ENCODE results near the gene P4HA2.

The P4HA2 gene

DNA sequence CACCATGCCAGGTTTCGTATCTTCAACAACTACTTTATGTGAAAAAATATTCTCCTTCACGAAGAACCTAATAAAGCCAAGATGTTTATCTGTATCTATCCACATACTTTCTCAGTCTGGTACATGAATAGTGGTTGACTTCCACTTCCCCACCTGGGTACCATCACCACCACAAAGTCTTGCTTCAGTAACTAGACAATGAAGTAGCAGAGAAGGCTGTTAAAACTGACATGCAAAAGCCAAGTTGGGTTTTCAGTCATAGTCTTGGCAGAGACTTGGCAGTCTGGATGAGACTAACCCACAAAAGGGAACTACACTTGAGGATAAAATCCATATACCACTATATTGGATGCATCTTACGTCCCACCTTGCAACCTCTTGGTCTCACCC lies 5.0 kb downstream of the P4HA2 start:
- no peak for DNase-seq

DNA sequence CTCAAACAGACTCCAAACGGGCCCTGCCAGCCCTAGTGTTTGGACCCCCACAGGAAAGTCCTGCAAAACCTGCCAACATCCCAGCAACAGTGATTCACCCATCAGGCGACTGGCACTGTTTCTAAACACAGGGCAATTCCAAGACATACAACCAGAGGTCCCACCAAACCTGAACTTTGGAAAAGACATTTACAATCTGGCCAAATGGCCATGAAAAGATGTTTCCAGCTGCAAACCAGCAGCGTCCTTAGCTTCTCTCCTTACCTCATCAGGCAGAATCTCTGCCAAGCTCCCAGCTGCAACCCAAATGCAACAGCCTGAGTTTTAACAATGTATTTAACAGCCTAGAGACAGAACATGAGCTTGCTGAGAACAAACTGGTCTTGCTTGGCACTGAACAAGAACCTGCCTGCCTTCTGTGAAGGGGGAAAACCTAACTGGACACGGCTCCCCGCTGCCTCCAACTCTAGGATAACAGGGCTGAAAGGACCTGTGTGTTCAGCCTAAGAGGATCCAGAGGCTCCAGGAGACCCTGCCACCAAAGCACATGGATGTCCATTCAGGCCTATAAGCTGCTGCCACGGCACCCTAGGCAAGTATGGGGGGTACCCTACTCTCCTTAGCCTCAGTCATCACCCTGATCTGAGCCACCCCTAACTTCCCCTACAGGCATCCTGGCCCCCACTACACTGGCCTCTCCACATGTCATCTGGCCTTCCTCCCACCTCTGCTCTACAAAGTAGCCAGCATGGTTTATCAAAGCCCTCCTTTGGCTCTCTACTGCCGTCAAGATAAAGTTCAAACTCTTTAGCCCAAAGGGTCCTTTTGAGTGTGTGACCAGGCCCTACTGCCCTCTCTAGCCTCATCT lies 5.6 kb downstream of the P4HA2 start:
- no peak for DNase-seq

DNA sequence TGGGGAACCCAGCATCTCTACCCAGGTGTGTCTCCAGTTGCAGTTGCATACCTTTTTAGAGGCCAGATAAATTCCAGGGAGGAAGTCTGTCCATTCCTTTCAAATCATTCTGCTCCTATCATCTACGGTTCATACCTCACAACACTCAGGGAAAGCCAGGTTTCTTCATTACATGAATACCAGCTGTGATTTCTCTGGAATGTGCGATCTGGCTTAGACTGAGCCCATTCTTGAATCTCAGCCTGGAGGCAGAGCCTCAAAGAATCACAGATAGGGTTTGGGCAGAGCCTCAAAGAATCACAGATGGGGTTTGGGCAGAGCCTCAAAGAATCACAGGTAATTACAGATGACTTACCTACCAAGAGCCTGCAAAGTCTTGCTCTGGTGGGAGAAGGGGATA lies 7.2 kb downstream of the P4HA2 start:
- DNase-seq: no peak

DNA sequence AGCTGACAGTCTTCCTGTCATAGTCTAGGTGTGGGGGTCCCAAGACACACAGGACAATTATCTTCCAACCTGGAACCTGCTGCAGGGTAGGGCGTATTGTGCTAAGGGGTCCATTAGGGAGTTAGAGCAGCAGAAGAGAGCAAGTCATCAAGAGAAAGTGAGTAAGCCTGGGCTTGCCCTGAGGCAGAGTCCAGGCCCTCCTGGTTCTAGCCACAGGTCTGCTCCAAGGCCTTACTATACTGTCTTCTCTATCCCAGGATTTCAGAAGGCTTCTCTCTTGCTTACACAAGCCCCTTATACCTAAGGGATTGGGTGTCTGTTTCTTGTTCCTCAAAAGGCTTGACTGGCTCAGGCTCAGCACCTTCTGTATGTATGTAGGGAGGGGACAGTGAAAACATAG lies 7.7 kb downstream of the P4HA2 start:
- DNase-seq: no peak

DNA sequence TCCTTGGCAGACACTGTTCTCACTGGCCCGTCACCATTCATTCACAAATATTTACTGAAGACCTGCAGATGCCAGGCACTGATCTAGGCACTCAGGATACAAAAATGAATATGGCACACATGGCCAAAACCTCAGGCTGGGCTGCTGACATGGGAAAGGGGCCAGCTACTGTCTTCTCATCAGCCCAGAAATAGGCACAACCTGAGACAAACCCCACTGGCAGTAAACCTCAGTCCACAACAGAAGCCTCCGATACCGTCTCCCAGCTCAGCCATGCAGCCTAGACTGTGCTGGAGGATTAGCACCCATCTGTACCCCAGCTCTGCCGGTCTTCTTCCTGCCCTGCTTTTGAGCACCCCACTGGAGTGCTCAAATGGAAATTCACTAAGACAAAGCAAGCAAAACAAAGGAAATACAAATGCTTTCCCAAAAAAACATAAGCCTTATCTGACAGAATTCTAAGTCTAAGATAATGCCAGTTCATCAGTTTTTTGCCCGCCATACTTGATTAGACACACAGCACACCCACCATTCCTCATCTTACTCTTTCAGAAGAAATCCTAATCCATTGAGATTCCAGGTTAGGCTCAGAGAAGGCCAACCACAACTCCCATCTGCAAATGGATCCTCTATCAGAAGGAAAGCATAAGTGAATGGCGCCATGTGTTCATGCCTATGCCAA lies 8.2 kb downstream of the P4HA2 start:
- DNase-seq: no peak

DNA sequence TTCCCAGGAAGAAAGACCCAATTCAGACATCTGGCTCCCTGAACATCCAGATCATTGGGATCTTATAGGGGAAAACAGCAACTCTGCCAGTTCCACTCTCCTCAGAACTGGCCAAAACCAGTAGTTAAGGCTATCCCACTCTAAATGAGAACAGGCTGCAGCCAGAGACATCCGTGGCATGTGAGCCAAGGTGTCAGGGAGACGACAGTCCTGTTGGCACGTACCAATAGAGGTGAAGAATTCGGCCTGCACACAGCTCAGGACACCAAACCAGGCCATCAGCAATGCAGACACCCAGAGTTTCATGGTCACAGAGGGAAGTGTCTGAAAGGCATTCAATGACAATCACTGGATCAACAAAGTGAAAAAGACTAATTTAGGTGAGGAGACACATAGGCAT lies 9.3 kb downstream of the P4HA2 start:
- no peak for DNase-seq

DNA sequence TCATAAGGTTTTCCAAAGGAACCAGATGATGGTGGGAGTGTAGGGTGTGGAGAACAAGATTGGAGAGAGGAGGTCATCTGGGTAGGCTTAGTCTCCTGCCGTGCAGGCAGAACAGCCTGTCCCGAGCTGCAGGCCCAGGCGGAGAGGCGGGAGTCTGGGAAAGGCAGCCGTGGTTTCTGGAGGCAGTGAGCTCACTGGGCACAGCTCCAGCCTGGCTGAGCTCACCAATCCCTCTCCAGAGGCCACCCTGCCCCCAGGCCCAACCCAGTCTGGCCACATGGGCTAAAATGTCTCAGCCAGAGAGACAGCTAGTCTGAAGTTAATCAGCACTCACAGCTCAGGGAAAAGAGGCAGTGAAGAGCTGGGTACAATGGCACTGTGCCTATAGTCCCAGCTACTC lies 12.3 kb downstream of the P4HA2 start:
- DNase-seq: no peak

DNA sequence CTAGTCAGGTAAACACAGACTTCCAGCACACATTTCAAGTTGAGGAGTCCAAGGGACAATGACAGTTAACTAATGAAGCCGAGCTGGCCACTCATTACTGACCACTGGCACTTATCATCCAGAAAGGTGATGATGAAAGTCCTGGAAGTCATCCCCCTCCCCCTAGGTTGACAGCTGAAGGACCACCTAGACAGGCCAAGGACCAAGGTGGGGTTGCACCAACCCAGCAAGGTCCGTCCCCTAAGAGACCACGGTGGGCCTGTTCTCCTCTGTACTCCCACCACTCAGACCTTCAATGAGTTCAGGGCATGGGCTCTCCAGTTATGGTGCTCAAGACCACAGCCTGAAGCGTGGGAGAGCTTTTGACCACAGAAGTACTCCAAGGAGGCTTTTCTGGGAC lies 13.2 kb downstream of the P4HA2 start:
- DNase-seq: no peak

DNA sequence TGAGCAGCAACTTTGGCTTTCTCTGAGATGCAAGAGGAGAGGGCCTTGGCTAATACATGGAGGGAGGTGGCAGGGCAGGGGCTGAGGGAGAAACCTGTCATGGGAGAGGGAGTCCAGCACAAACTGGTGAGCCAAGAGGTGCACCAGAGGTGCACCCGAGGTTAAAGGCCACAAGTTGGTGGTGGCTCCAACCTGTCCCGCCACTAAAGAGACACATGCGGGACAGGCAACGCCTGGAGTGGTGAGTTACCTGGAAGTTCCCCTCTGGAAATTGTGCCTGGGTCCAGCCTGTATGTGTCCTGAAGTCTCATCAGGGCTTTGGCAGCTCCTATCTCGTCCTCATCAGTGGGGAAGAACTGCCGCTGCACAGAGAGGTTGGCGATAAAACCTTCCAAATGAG lies 14.0 kb downstream of the P4HA2 start:
- DNase-seq: no peak

DNA sequence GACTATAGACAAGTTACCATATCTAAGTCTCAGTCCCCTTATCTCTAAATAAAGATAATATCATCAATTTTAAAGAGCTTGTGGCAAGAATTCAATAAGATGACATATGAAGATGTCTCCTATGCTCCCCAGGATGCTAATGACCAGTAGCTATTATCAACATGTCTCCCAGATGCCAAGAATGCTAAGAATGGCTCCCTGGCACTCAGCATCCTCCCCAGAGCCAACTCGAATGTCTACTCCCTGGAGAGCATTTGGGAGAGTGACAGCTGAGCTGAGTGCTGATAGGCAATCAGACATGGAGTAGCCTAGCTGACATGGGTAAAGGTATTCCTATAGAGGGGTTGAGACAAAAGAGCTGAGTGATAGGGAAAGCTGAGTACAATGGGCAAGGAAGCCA lies 15.9 kb downstream of the P4HA2 start:
- no peak for DNase-seq

DNA sequence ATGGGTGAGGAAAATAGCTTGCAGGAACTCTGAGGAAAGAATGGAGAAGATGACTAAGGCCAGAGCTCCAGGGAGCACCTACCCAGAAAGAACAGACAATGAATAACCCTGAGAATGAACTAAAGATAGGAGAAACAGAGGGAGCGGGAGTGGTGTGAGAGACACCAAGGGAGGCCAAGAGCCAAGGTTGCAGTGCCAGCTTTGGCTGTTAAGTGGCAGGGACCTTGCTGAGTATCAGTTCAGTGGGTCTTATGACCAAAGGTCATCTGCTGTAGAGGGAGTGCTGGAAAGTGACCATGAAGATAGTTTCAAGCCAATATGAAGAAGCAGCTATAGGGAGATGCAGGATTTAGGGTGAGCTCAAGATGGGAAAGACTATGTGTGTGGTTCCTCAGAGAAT lies 16.7 kb downstream of the P4HA2 start:
- no peak for DNase-seq

DNA sequence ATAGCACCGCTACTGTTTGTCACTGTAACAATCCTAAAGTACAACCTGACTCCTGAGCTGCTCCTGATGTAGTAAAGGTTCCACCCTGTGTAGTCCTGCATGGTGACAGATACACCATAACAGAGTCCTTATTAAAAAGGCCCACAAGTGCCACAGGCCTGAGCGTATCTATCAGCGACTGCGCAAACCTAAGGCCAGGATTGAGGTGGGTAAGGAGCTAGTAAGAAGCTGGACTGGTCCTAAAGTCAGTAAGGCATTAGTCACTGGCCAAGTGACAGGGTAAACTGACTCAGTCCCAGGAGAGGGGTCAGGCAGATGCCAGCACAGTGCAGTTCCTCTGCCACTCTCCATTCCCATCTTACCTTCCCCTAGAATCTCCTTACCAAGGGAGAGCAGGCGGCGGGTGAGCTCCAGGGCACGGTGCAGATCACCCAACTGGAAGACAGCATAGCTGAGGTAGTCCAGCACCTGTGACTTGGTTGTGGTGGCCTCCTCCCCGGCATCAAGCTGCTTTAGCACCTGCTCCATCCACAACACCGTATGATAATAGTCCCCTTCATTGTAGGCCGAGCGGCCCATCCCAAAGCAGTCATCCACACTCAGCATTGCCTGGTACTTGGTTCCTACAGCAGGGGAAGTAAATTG lies 17.6 kb downstream of the P4HA2 start:
- DNase-seq: no peak

DNA sequence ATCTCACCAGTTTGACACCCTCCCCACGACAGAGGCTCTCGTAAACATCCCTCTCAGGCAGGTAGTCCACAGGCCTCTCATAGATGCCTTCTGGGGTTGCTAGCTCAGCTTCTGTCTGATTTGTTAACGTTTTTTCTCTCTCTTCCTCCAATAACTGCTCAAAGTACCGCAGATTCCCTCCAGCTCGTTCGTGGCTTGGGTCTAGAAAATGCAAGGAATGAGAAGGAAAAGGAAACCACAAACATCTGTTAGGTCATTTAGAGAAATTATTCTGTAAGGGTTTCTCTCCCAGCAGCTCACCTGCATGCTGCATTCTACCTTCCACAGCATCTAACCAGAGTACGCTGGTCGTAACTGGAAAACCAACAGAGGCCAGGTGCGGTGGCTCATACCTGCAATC lies 18.5 kb downstream of the P4HA2 start:
- no peak for DNase-seq

DNA sequence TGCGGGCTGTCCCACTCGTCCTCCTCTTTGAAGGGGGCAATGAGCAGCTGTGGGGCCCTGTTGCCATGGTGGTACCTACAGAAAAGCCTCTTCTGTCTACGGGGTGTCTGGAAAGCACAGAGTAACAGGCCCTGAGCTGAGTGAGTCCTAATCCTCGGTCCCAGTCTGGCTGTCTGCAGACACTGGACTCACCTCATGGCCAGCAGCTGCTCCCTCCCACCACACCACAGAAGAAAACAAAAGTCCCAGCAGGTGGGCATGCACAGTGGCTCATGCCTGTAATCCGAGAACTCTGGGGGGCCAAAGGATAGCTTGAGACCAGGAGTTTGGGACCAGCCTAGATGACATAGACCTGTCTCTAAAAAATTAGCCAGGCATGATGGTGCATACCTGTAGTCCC lies 19.9 kb downstream of the P4HA2 start:
- DNase-seq: no peak

DNA sequence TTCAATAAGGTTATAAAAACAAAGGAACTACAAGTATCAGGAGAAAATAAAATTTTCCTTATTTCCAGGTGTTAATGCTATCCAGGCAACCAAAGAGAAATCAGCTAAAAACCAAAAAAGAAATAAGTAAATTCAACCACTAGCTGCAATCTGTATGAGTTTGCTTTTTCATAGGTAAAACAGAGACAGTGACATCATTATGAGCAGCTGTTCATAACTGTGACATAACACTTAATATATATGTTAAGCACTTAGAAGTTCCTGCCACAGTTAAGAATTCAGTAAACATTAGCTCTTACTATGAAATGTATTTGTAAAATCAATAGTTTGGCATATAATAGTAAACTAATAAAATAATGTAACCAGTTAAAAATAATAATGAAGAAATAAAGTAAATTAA lies 20.9 kb downstream of the P4HA2 start:
- no peak for DNase-seq

DNA sequence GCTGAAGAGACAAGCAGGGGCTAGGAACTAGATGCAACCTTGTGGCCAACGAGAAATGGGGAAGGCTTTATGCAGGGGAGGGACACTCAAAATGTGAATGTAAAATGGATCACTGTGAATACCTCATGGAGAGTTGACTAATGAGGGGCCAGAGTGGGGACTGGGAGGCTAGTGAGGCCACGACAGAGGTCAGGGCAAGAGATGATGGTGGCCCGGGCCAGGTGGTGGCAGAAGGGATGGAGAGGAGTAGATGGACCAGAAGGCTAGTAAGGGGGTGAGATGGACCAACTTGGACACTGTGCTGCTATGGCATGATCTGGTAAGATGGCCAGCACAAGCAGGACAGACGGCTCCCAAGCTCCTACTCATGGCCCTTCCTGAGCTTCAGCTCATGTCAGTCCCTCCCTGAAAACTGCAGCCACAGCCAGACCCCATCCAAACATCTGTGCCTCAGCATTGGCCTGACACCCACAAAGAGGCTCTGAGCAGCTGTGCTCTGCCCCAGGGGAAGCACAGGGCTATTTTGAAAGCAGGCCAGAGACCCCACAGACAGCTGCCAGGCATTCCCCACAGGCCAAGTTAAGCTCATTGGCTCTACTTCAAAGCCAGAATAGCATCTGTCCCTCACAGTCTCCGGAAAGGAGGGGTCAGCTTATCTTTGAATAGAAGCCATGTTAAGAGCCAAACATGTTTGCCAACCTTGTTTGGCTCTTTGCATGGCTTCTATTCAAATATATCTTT lies 22.1 kb downstream of the P4HA2 start:
- no peak for DNase-seq

DNA sequence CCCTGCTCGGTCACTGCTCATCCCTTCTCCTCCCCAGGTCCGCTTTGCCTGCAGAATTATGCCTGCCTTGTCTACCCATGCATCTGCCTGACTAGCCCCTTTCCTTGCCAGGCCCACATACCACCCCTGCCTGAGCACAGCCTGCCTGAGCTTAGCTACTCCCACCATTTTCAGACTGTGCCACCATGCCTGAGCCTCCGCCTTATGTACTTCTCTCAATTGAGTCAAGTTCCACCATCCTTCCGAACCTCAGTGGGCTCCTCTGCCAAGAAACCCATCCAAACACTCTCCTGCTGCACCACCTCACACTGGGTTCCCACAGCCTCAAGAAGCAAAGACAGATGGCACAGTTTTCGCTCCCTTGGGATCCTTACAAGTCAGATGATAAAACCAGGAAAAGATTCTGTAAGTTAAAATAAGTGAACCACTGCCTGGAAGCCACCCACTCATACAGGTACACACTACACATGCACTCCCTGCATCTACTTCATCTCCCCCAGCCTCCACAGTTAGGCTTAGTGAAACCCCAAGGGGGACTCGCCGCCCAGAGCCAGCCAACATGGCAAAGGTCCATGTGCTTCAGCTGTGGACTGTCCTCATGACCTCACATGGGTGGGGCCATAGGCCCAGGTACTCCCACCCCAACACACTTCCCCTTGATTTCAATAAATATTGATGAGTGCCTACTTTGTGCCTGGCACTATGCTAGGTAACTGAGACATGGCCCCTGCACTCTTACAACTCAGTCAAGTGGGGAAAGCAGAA lies 23.1 kb downstream of the P4HA2 start:
- no peak for DNase-seq

DNA sequence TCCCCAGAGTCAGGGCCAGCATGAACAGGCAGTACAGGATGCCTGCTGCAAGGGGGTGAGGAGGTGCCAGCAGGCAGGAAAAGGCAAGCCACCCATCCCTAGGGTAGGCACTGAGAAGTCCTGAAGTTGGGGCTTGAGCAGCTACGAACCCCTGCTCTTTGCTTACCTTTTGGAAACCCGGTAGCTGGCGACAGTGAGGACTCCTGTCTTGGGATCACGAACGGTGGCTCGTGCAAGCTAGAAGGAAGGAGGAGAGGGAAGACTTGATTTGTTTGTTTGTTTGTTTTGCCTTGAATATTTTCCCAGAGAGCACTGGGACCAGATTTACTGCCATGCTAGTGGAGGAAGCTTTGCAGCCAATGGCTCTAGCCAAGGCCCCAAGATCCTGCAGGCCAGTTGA lies 23.7 kb downstream of the P4HA2 start:
- no peak for DNase-seq

DNA sequence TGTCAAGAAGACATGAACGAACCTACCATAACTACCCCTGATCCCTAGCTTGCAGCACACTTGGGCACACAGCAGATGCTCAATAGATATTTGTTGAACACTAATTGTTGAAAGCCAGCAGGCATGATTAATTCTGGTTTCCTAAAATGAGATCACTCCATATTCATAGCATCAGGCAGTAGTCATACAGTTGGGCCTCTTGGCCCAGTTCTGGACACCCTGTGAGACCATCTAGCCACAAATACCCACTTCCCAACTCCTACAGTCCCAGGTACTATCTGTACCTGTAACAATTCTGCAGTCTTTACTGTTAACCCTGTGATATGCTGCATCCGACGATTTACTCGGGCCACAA lies 24.2 kb downstream of the P4HA2 start:
- no peak for DNase-seq

DNA sequence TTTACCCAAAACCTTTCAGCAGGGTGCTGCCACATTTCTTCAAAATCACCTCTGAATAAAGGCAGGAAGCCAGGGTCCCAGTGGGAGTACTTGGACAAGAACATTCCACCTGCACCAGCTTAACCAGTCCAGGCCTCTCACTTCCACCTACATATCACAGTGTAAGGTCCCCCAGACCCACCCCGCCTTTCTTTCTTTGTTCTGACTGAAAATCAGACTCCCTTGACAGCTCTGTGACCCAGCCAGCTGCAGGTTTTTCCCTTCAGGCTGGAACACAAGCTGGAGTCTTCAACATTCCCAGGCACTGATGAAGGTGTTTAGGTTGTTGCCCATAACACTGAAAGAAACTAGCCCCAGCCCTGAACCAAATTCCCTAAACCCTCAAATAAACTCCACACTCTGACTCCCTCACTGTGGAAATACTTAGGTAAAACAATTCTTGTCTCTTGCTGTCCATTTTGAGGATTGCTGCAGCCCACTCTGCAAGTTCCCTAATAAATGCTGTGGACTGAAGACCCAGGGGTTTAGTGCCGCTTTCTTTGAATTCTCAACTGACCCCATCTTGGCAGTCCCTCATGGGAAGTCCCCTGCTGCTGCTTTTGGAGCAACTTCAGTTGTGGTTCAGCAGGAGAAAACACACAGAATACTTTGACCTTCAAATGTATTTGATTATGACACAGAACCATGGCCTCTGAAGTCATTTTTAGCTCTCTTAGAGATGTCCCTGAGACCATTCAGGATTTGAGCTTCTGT lies 24.8 kb downstream of the P4HA2 start:
- no peak for DNase-seq

DNA sequence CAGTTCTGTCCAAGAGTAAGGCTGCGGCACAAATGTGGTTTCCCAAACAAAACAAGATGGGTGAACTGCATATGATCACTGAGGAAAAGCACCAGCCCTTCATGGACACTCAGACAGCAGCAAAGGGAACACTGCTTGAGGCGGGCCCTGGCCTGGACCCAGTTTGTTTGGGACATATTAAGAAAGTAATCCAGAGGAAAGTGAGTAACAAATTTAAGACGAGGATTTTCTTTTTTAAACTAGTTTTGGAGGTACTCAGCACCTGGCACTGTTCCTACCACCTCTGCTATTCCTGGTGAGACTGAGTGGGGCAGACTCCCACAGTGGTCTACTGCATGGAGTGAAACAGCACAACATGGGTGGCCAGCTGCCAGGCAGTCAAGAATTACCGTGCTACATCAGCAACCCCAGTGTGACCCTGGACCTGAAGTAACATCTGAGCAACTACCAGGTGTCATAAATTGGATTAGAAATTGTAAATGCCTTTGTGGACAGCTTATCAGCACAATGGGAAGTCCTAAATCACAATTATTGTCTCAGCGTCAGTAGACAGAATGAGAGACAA lies 28.5 kb downstream of the P4HA2 start:
- no peak for DNase-seq

DNA sequence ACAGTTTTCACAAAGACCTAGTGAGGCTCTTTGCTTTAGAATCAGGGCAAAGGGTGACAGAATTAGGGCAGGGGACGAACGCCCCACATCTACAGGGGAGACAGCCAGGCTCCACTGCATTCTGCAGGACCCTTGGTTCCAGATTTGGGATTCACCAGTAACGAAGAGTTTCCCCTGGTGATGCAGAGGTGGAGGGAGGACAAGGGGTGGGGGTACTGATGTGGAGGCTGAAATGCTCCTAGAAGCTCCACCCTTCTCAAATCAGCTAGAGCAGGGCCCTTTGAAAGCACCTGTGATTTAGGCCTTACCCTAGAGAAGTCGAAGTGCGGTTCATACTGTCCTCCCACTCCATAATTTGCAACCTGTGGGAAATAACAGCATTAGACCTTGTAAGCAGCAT lies 29.1 kb downstream of the P4HA2 start:
- no peak for DNase-seq
